GM12873 (cell line): ENCODE data around the gene VWA7.

Source experiments
- CTCF ChIP-seq: IDR thresholded peaks from 2 replicates; pipeline ENCODE4 v1.5.1; 2012; ENCODE audit warnings: low read depth, mild to moderate bottlenecking, moderate library complexity, low read length, control low read depth; ENCODE audit not compliant: insufficient read depth; ENCODE audit errors: missing control alignments

Gene VWA7

DNA sequence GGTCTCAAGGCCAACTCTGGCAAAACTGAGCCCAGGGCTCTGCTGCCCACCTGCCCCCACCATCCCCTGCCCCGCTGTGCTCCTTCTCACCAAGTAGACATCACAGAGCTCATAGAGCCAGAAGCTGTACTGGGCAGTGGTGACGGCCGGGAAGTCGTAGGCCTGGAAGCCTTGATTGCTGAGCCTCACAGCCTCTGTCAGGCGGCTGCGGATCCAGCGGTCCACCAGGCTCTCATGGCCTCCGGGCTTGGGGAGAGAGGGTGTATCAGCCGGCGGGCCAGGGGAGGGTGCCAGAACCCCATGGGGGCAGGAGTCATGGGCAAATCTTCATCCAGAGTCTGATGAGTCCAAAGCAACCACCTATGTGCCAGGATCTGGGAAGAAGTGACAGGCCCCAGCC, 2.8 kb upstream of the VWA7 start:
- TF ChIP-seq CTCF: no peak

- no peak for TF ChIP-seq CTCF
Observed at GRCh38 chr6:31778999-31779885, 2.1 kb upstream of the VWA7 start.

GRCh38 chr6:31778193-31778592, 1.1 kb upstream of the VWA7 start:
- TF ChIP-seq CTCF: no peak

DNA sequence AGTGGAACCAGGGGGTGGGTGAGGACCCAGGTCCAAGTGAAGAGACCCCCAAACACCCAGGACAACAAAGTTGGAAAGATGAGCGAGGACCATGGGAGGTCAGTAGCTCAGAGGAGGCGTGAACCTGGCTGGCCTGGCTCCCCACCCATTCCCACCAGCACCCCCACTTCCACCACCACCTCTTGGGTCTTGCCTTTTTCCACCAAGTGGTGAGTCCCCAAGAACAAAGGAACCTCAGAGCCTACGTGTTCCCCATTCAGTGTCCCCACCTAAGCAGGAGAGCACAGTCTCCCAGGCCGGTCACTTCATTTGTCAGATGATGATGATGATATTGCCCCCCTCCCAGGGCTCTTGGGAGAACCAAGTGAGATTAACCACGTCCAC, 531 bp upstream of the VWA7 start:
- TF ChIP-seq CTCF: no peak

- no peak for TF ChIP-seq CTCF
Observed at GRCh38 chr6:31776485-31776988, 591 bp downstream of the VWA7 start.

GRCh38 chr6:31775633-31776484, 1.3 kb downstream of the VWA7 start:
- TF ChIP-seq CTCF: no peak

- no peak for TF ChIP-seq CTCF
Observed at GRCh38 chr6:31775184-31775583, 1.9 kb downstream of the VWA7 start.
